Endothelial cell of umbilical vein (primary cell): ENCODE measurements around the gene CCDC182. TPM values are rescaled to one million over a fixed set of nuclear protein-coding genes. Genes with fewer than 3 reads are reported as not detected.

Experiments used
- BruUV-seq: library from RNA; stranded (reverse); fragments of 400-500 nt; replicated peaks from 2 replicates; lab custom pipeline; 2021; lab: Mats Ljungman, UMichigan
- CTCF ChIA-PET: fragments of 300-600, 350-600 bp; sonication (Branson Sonifier 250); formaldehyde crosslinking; loops from one replicate; lab custom pipeline; 2021; ENCODE audit warnings: antibody characterized with exemption, inconsistent platforms; lab: Charles Lee
- POLR2A ChIA-PET: fragments of 300-600, 350-600 bp; sonication (Branson Sonifier 250); formaldehyde crosslinking; loops from one replicate; lab custom pipeline; 2021; ENCODE audit warnings: antibody characterized with exemption, inconsistent platforms; lab: Charles Lee
- DNase-seq: peaks from one replicate; pipeline ENCODE4 v3.0.0-alpha.2; 2011; ENCODE audit warnings: low read depth, low spot score
- FAIRE-seq: peaks from 2 replicates; lab custom pipeline; 2011; peaks lifted over from hg19 to GRCh38; lab: Jason Lieb, UNC
- H2AFZ ChIP-seq: 2 replicates; pipeline ENCODE4 v1.6.0; 2012; ENCODE audit warnings: low read depth, low read length, control low read depth, inconsistent platforms
- H3K27ac ChIP-seq: 2 replicates; pipeline ENCODE4 v1.5.1; 2011; ENCODE audit warnings: low read depth, mild to moderate bottlenecking, control low read depth, low read length, moderate library complexity; ENCODE audit not compliant: insufficient read depth
- H3K27me3 ChIP-seq, 2 experiments: 2 replicates each; pipeline versions ENCODE4 v1.6.0 to v1.6.1; 2011; ENCODE audit warnings: low read length in 2 of 2, mixed read lengths in 1 of 2; ENCODE audit not compliant: control insufficient read depth in 2 of 2, insufficient read depth in 2 of 2
- H3K36me3 ChIP-seq, 2 experiments: 2 replicates in 1 of 2; 3 replicates in 1 of 2; pipeline ENCODE4 v1.5.1; 2011; ENCODE audit warnings: low read length in 2 of 2, mild to moderate bottlenecking in 1 of 2, moderate library complexity in 1 of 2; ENCODE audit not compliant: control insufficient read depth in 2 of 2, insufficient read depth in 2 of 2; ENCODE audit errors: extremely low read depth in 1 of 2
- H3K4me1 ChIP-seq: 3 replicates; pipeline ENCODE4 v1.5.1; 2011; ENCODE audit warnings: mild to moderate bottlenecking, low read length; ENCODE audit not compliant: control insufficient read depth, insufficient read depth; ENCODE audit errors: extremely low read depth
- H3K4me2 ChIP-seq: 2 replicates; pipeline ENCODE4 v1.6.1; 2011; ENCODE audit warnings: low read length, control low read depth, mixed read lengths; ENCODE audit not compliant: insufficient read depth
- H3K4me3 ChIP-seq, 3 experiments: fragments of 200-600 bp in 1 of 3; sonication (generic), shearing (Covaris generic) in 1 of 3; replicated peaks in 1 of 3; 2 replicates each; pipeline ENCODE4 v1.5.1; 2011 to 2016; ENCODE audit warnings: control low read depth in 3 of 3, low read length in 3 of 3, mild to moderate bottlenecking in 2 of 3, inconsistent platforms in 1 of 3, low read depth in 1 of 3, moderate library complexity in 1 of 3; ENCODE audit not compliant: insufficient read depth in 1 of 3
- H3K79me2 ChIP-seq: 2 replicates; pipeline ENCODE4 v1.6.0; 2012; ENCODE audit warnings: low read length, inconsistent platforms; ENCODE audit not compliant: control insufficient read depth, insufficient read depth
- H3K9ac ChIP-seq: replicated peaks from 2 replicates; pipeline ENCODE3; 2011; ENCODE audit warnings: low read length, control low read depth; ENCODE audit not compliant: insufficient read depth; ENCODE audit errors: extremely low read depth
- H3K9me1 ChIP-seq: replicated peaks from 3 replicates; pipeline ENCODE4 v1.6.0; 2011; ENCODE audit warnings: mild to moderate bottlenecking, low read length; ENCODE audit not compliant: control insufficient read depth, insufficient read depth; ENCODE audit errors: extremely low read depth
- H3K9me3 ChIP-seq: replicated peaks from 2 replicates; pipeline ENCODE4 v1.5.1; 2012; ENCODE audit warnings: low read length, inconsistent platforms; ENCODE audit not compliant: control insufficient read depth, insufficient read depth
- H4K20me1 ChIP-seq: replicated peaks from 2 replicates; pipeline ENCODE3; 2011; ENCODE audit warnings: mild to moderate bottlenecking, low read length; ENCODE audit not compliant: control insufficient read depth, insufficient read depth; ENCODE audit errors: extremely low read depth
- EZH2 ChIP-seq: IDR thresholded peaks from 2 replicates; pipeline ENCODE4 v1.6.1; 2012; ENCODE audit warnings: borderline replicate concordance, low read depth, mild to moderate bottlenecking, moderate library complexity, low read length, inconsistent platforms; ENCODE audit not compliant: severe bottlenecking
- FOS ChIP-seq: IDR thresholded peaks from 2 replicates; pipeline ENCODE4 v1.6.1; 2011; ENCODE audit warnings: mild to moderate bottlenecking, low read length, moderate library complexity, borderline replicate concordance; ENCODE audit not compliant: insufficient read depth
- GATA2 ChIP-seq: IDR thresholded peaks from 2 replicates; pipeline ENCODE4 v1.7.0; 2011; ENCODE audit warnings: low read depth, mild to moderate bottlenecking, moderate library complexity, mixed read lengths, low read length; ENCODE audit not compliant: insufficient read length, insufficient read depth
- JUN ChIP-seq: IDR thresholded peaks from 2 replicates; pipeline ENCODE4 v1.6.1; 2011; ENCODE audit warnings: borderline replicate concordance, low read depth; ENCODE audit not compliant: insufficient read length, insufficient read depth
- MYC ChIP-seq: IDR thresholded peaks from one replicate; pipeline ENCODE4 v1.6.1; 2011; ENCODE audit warnings: mild to moderate bottlenecking, low read depth, low read length
- POLR2A ChIP-seq: IDR thresholded peaks from 2 replicates; pipeline ENCODE4 v1.6.1; 2012; ENCODE audit warnings: low read depth, mild to moderate bottlenecking, control low read depth, low read length
- POLR2AphosphoS5 ChIP-seq: IDR thresholded peaks from 2 replicates; pipeline ENCODE4 v1.6.1; 2012; ENCODE audit warnings: low read depth, mild to moderate bottlenecking, control low read depth, low read length, moderate library complexity; ENCODE audit not compliant: insufficient read depth
- dilution Hi-C: fragments of 300-500 bp; cut with MboI; formaldehyde crosslinking; loops from one replicate; pipeline ENCODE4 v1.15.0; 2019; ENCODE audit warnings: low sequenced_read_pairs; ENCODE audit not compliant: extremely low pct_ligation_motif_present
- intact Hi-C: fragments of 100-400 bp; cut with micrococcal nuclease; formaldehyde crosslinking; loops from one replicate; pipeline ENCODE4 v1.10.0; 2022
- polyA plus RNA-seq, 4 experiments: library from polyadenylated mRNA; depleted of rRNA in 3 of 4; stranded (reverse) in 3 of 4; unstranded in 1 of 4; fragments of >200 nt; gene quantifications; 2 replicates each; pipeline versions ENCODE4 v1.2.1 to v1.2.3, GENCODE V29; 2011 to 2012; ENCODE audit warnings: missing spikeins in 1 of 4
- total RNA-seq: library from RNA; stranded (reverse); gene quantifications from 2 replicates; pipeline ENCODE4 v1.2.3, GENCODE V29; 2021
- TF ChIP-seq, protein P1 (sequence below), 2 donors: IDR thresholded peaks; 1 replicate in 1 of 2; 2 replicates in 1 of 2; pipeline ENCODE4 v1.5.1; 2011; ENCODE audit warnings: low read length in 2 of 2, mild to moderate bottlenecking in 2 of 2, moderate library complexity in 2 of 2, control low read depth in 1 of 2, inconsistent platforms in 1 of 2, low read depth in 1 of 2; ENCODE audit not compliant: insufficient read depth in 1 of 2; ENCODE audit errors: extremely low read depth in 1 of 2
- TF ChIP-seq, protein P2 (sequence below): IDR thresholded peaks from 2 replicates; pipeline ENCODE4 v1.6.1; 2011; ENCODE audit not compliant: insufficient read depth, insufficient read length

The CCDC182 gene
- total and polyA plus RNA-seq, 2 donors (not counting 3 experiments of a cell fraction or from before 2014, with no cell fraction given), result not detected

- CTCF ChIA-PET, result interaction anchor here (1.2 kb wide), 1 partner anchor 136 kb away, joined by 3 read pairs; no protein-coding TSS in a partner anchor
- H3K36me3 ChIP-seq, result no peaks in the 10 kb centered on the region
- H4K20me1 ChIP-seq, result no peaks in the 10 kb centered on the region
- no peak overlapping the region for H3K9ac ChIP-seq
- BruUV-seq, result no TSS peak
- TF ChIP-seq JUN, result no peak
- TF ChIP-seq GATA2, result no peak
- TF ChIP-seq, protein P1, sequence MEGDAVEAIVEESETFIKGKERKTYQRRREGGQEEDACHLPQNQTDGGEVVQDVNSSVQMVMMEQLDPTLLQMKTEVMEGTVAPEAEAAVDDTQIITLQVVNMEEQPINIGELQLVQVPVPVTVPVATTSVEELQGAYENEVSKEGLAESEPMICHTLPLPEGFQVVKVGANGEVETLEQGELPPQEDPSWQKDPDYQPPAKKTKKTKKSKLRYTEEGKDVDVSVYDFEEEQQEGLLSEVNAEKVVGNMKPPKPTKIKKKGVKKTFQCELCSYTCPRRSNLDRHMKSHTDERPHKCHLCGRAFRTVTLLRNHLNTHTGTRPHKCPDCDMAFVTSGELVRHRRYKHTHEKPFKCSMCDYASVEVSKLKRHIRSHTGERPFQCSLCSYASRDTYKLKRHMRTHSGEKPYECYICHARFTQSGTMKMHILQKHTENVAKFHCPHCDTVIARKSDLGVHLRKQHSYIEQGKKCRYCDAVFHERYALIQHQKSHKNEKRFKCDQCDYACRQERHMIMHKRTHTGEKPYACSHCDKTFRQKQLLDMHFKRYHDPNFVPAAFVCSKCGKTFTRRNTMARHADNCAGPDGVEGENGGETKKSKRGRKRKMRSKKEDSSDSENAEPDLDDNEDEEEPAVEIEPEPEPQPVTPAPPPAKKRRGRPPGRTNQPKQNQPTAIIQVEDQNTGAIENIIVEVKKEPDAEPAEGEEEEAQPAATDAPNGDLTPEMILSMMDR (IDR thresholded peaks at IDR 0.05; ENCODE audit: extremely low read depth in 1 of 2, insufficient read depth in 1 of 2, low read depth in 1 of 2, low read length in 2 of 2), result no peak
- TF ChIP-seq POLR2AphosphoS5, result no peak
- TF ChIP-seq MYC, result no peak
- no peak for TF ChIP-seq POLR2A
- TF ChIP-seq EZH2, result no peak
- no peak for TF ChIP-seq FOS
- TF ChIP-seq, protein P2, sequence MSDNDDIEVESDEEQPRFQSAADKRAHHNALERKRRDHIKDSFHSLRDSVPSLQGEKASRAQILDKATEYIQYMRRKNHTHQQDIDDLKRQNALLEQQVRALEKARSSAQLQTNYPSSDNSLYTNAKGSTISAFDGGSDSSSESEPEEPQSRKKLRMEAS, result no peak
- H3K9me1 ChIP-seq, result no peaks in the 10 kb centered on the region
- H3K4me3 ChIP-seq, result no peak overlapping the region
- dilution Hi-C loops (no loop called here), intact Hi-C loops (no loop called here)
- no peak overlapping the region for H3K4me2 ChIP-seq
- H3K27me3 ChIP-seq, result peaks cover 0 to 9% of the 10 kb centered on the region in 2 experiments
- no peaks in the 10 kb centered on the region for H3K9me3 ChIP-seq
- H2AFZ ChIP-seq, result no peak overlapping the region
- FAIRE-seq (no peak), DNase-seq (no peak)
- POLR2A ChIA-PET, result no interaction called here
- H3K4me1 ChIP-seq, result no peaks in the 10 kb centered on the region
- no peaks in the 10 kb centered on the region for H3K79me2 ChIP-seq
- H3K27ac ChIP-seq, result no peak overlapping the region
Measured at GRCh38 chr17:57697197-57697596, 47.9 kb downstream of the CCDC182 start.
